Stimulated activated naive CD8-positive, alpha-beta T cell treated with anti-CD3 and anti-CD28 coated beads, Interleukin-15, amount 100 ng/mL, for 72 hours (primary cell): ENCODE results near the gene NOS3.

Experiments
- ATAC-seq: fragments of 150-1000 bp; cut with Tn5 transposase; 2 replicates; pipeline ENCODE4 v1.10.0; 2021; ENCODE audit warnings: mild to moderate bottlenecking, moderate library complexity
- DNase-seq, 2 donors: peaks; one replicate each; pipeline ENCODE4 v3.0.0; 2021 to 2022
- H3K27ac Mint-ChIP-seq, 2 donors: one replicate each; pipeline ENCODE4 v1.8.0; 2022; ENCODE audit warnings: mild to moderate bottlenecking in 2 of 2, mixed read lengths in 2 of 2, moderate library complexity in 2 of 2
- H3K27me3 Mint-ChIP-seq: one replicate; pipeline ENCODE4 v1.8.0; 2022; ENCODE audit warnings: mixed read lengths
- H3K4me1 Mint-ChIP-seq: one replicate; pipeline ENCODE4 v1.8.0; 2022; ENCODE audit warnings: mild to moderate bottlenecking, mixed read lengths
- H3K4me3 Mint-ChIP-seq, 2 donors: one replicate each; pipeline ENCODE4 v1.8.0; 2022; ENCODE audit warnings: mild to moderate bottlenecking in 2 of 2, mixed read lengths in 2 of 2, moderate library complexity in 1 of 2
- H3K9me3 Mint-ChIP-seq, 2 donors: one replicate each; pipeline ENCODE4 v1.8.0; 2022; ENCODE audit warnings: mixed read lengths in 2 of 2

Gene NOS3

GRCh38 chr7:151056283-151056665, 65.5 kb downstream of the NOS3 start:
- H3K4me3 Mint-ChIP-seq = peak overlapping the region; percentile 97 to 99
- no peaks in the 10 kb centered on the region for H3K27me3 Mint-ChIP-seq
- ATAC-seq (no peak), DNase-seq (no peak)
- H3K4me1 Mint-ChIP-seq = peaks cover 46% of the 10 kb centered on the region
- no peak overlapping the region for H3K27ac Mint-ChIP-seq
- H3K9me3 Mint-ChIP-seq = no peaks in the 10 kb centered on the region

GRCh38 chr7:151056666-151057505, 66.1 kb downstream of the NOS3 start:
- ATAC-seq (no peak), DNase-seq (no peak)
- Mint-ChIP-seq H3K4me3 (peak overlapping the region; percentile 97 to 99), H3K27me3 (no peaks in the 10 kb centered on the region), H3K27ac (peak overlapping the region; percentile 49 to 75), H3K9me3 (no peaks in the 10 kb centered on the region), H3K4me1 (peaks cover 48% of the 10 kb centered on the region)

- Mint-ChIP-seq H3K4me3 (peak within 1 kb of the TSS; percentile 97 to 99), H3K27ac (peak within 1 kb of the TSS; percentile 95 to 97), H3K9me3 (no peaks in the 10 kb centered on the region), H3K27me3 (no peaks in the 10 kb centered on the region), H3K4me1 (peaks cover 49% of the 10 kb centered on the region)
- no peak for DNase-seq
- ATAC-seq = peak; percentile 1
These were observed 66.7 kb downstream of the NOS3 start, which contains the start of gene CDK5 for GRCh38 chr7:151057506-151057988. Gene CDK5, minus strand, starts transcription at chr7:151057897. Its CDS starts 49 bp downstream, at chr7:151057848.

- Mint-ChIP-seq H3K9me3 (no peaks in the 10 kb centered on the region), H3K4me3 (peak overlapping the region; percentile 97 to 99), H3K4me1 (peaks cover 49% of the 10 kb centered on the region), H3K27me3 (no peaks in the 10 kb centered on the region), H3K27ac (peak overlapping the region; percentile 95 to 97)
- peak; percentile 93 for ATAC-seq
- DNase-seq = peak; percentile 94 to 98
These were observed 67.4 kb downstream of the NOS3 start for GRCh38 chr7:151057989-151058780.

- no peaks in the 10 kb centered on the region for H3K9me3 Mint-ChIP-seq
- DNase-seq = peak; percentile 44 to 50
- peaks cover 49% of the 10 kb centered on the region for H3K4me1 Mint-ChIP-seq
- no peak for ATAC-seq
- H3K27me3 Mint-ChIP-seq = no peaks in the 10 kb centered on the region
- H3K27ac Mint-ChIP-seq = peak overlapping the region; percentile 95 to 97
- H3K4me3 Mint-ChIP-seq = peak overlapping the region; percentile 97 to 99
These were observed 68.1 kb downstream of the NOS3 start for GRCh38 chr7:151058781-151059366.

- Mint-ChIP-seq H3K9me3 (no peaks in the 10 kb centered on the region), H3K4me3 (peak within 1 kb of the TSS; percentile 97 to 99), H3K27me3 (no peaks in the 10 kb centered on the region), H3K4me1 (peaks cover 49% of the 10 kb centered on the region), H3K27ac (peak within 1 kb of the TSS; percentile 95 to 97)
- ATAC-seq (peak; percentile 41), DNase-seq (peak; percentile 65 to 73)
These were observed 68.7 kb downstream of the NOS3 start, which contains the start of gene SLC4A2 for GRCh38 chr7:151059367-151060112. Gene SLC4A2, plus strand, starts transcription at chr7:151059589. Its CDS starts 2,399 bp downstream, at chr7:151061988.

- DNase-seq (no peak), ATAC-seq (no peak)
- H3K9me3 Mint-ChIP-seq = no peaks in the 10 kb centered on the region
- peaks cover 49% of the 10 kb centered on the region for H3K4me1 Mint-ChIP-seq
- H3K27ac Mint-ChIP-seq = peak overlapping the region; percentile 67 to 95
- no peaks in the 10 kb centered on the region for H3K27me3 Mint-ChIP-seq
- H3K4me3 Mint-ChIP-seq = peak overlapping the region; percentile 97 to 99
These were observed 69.2 kb downstream of the NOS3 start for GRCh38 chr7:151060113-151060415.

GRCh38 chr7:151060416-151061212, 69.8 kb downstream of the NOS3 start:
- no peak for DNase-seq
- ATAC-seq = no peak
- Mint-ChIP-seq H3K4me1 (peaks cover 49% of the 10 kb centered on the region), H3K9me3 (no peaks in the 10 kb centered on the region), H3K27ac (peak overlapping the region; percentile 82 to 95), H3K27me3 (no peaks in the 10 kb centered on the region), H3K4me3 (peak overlapping the region; percentile 97 to 99)

GRCh38 chr7:151061213-151062110, 70.6 kb downstream of the NOS3 start:
- H3K9me3 Mint-ChIP-seq = no peaks in the 10 kb centered on the region
- H3K4me1 Mint-ChIP-seq = peaks cover 48% of the 10 kb centered on the region
- peak overlapping the region; percentile 97 to 99 for H3K4me3 Mint-ChIP-seq
- no peaks in the 10 kb centered on the region for H3K27me3 Mint-ChIP-seq
- ATAC-seq = no peak
- DNase-seq = no peak
- H3K27ac Mint-ChIP-seq = peak overlapping the region; percentile 59 to 92

- DNase-seq (no peak), ATAC-seq (no peak)
- peaks cover 42% of the 10 kb centered on the region for H3K4me1 Mint-ChIP-seq
- H3K27ac Mint-ChIP-seq = peak overlapping the region in 1 of 2 donors; percentile 59
- H3K9me3 Mint-ChIP-seq = no peaks in the 10 kb centered on the region
- peak overlapping the region in 1 of 2 donors; percentile 15 for H3K4me3 Mint-ChIP-seq
- no peaks in the 10 kb centered on the region for H3K27me3 Mint-ChIP-seq
These were observed 71.2 kb downstream of the NOS3 start for GRCh38 chr7:151062111-151062398.

- Mint-ChIP-seq H3K9me3 (no peaks in the 10 kb centered on the region), H3K27ac (no peak overlapping the region), H3K4me1 (peaks cover 37% of the 10 kb centered on the region), H3K27me3 (no peaks in the 10 kb centered on the region), H3K4me3 (no peak overlapping the region)
- DNase-seq = no peak
- no peak for ATAC-seq
These were observed 71.8 kb downstream of the NOS3 start for GRCh38 chr7:151062399-151063211.

- H3K4me1 Mint-ChIP-seq = peaks cover 36% of the 10 kb centered on the region
- ATAC-seq (no peak), DNase-seq (no peak)
- H3K27ac Mint-ChIP-seq = no peak overlapping the region
- no peak overlapping the region for H3K4me3 Mint-ChIP-seq
- no peaks in the 10 kb centered on the region for H3K9me3 Mint-ChIP-seq
- no peaks in the 10 kb centered on the region for H3K27me3 Mint-ChIP-seq
These were observed 72.4 kb downstream of the NOS3 start for GRCh38 chr7:151063212-151063561.
